OCI-M2 (cell line): Measurements from ENCODE around the gene MYRF.

Experiments used
- DNase-seq: peaks from one replicate; lab custom pipeline; 2025; ENCODE audit not compliant: unreplicated experiment; lab: John Stamatoyannopoulos, UW

MYRF gene

DNA sequence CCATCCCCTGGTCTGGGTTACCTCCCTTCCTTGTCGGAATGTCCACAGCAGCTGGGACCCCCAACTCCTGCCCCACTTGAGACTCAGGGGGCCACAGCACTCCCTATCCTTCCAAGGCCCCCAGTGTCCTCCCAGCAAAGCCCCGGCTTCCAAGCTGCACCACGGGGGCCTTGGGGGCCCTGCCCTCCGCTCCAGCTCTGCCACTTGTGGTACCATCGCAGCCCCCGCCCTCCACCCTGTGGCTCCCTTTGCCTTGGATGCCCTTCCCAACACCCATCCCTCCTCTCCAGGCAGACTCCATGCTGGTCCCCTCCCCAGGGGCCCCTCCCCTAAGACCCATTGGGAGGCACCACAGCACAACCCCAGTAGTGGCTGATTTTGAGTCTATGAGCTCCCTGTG is 22.7 kb downstream of the MYRF start:
- no peak for DNase-seq

DNA sequence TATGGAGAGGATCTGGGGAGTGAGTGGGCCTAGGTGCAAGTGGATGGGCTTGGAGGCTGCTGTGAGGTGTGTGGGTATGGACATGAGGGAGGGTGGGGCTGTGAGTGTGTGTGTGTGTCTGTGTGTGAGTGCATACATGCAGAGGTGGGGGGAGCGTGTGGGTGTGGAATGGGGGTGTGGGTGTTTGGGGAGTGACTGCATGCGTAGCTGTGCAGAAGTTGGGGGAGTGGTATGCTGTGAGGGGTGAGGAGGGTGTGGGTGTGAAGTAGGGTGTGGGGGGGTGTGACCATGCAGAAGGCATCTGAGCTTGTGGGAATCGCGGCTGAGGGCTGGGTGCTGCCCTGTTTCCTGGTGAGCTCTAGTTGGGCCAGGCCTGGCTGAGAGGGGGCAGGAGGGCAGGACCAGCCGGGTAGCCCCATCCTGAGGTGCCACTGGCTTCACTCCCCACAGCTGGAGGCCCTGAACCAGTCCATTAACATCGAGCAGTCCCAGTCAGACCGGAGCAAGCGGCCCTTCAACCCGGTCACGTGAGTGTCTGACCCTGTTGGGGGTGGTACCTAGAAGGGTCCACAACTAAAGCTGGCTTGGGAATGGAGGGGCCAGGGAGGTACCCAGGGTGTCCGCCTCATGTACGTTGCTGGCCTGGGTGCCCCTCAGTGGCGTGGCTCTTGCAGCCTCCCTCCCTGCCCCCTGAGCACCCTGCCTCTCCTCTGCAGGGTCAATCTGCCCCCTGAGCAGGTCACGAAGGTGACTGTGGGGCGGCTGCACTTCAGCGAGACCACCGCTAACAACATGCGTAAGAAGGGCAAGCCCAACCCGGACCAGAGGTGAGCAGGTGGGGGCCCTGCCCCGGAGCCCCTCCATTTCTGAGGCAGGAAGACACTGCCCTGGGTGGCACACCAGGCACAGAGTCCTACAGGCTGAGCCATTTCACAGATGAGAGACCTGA is 23.4 kb downstream of the MYRF start:
- no peak for DNase-seq

- DNase-seq: no peak
Observed at GRCh38 chr11:61776561-61777075, 24.2 kb downstream of the MYRF start.

GRCh38 chr11:61777234-61778090 is 25.0 kb downstream of the MYRF start:
- no peak for DNase-seq

DNA sequence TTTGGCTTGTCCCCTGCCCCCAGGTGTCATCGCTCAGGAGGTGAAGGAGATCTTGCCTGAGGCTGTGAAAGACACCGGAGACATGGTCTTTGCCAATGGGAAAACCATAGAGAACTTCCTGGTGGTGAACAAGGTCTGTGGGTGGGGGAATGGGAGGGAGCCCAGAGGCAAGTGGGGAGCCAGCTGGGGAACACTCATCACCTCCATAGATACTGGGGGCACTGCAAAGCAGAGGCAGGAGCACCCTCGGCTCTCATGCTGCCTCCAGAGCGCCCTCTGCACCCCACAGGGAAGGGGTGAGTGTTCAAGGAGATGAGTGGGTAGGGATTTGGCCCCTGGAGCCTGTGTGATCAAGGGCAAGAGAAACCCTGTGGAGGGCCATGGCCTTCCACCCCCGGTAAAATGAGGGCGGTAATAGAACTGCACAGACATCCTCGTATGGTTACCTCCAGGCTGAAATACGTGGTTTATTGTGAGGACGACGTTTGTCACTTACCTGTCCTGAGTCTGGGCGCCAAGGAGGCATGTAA is 26.0 kb downstream of the MYRF start:
- no peak for DNase-seq

GRCh38 chr11:61778920-61779650 is 26.6 kb downstream of the MYRF start:
- DNase-seq: no peak

- no peak for DNase-seq
Observed at GRCh38 chr11:61779666-61780525, 27.5 kb downstream of the MYRF start.

GRCh38 chr11:61780581-61781162 is 28.2 kb downstream of the MYRF start:
- no peak for DNase-seq

- DNase-seq: no peak
Observed at GRCh38 chr11:61781585-61781984, 29.1 kb downstream of the MYRF start.

GRCh38 chr11:61782299-61782698 is 29.9 kb downstream of the MYRF start:
- no peak for DNase-seq

GRCh38 chr11:61782841-61783240 is 30.4 kb downstream of the MYRF start:
- DNase-seq: no peak

- no peak for DNase-seq
Observed at GRCh38 chr11:61783717-61784505, 31.5 kb downstream of the MYRF start.

GRCh38 chr11:61784506-61784805 is 32.0 kb downstream of the MYRF start:
- DNase-seq: no peak

DNA sequence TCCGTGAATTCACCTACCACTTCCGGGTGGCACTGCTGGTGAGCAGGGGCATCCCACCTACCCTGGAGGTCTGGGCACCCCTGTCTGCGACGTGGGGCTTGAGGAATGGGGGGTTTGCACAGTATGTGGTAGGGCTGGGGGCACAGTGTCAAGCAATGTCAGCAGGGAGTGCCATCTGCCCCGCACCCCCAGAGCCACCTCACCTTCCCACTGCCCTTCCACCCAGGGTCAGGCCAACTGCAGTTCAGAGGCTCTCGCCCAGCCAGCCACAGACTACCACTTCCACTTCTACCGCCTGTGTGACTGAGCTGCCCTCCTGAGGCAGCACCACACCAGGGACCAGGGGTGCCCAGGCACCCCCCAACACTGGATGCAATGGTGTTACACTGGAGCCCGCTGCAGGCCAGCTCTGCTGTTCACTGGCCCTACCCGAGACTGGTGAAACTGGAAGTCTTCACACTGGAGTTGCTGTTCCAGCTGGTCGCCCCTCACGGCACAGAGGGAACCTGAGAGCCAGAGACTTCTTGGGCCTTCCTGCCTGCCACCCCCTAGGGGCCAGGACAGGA is 33.5 kb downstream of the MYRF start:
- DNase-seq: no peak

DNA sequence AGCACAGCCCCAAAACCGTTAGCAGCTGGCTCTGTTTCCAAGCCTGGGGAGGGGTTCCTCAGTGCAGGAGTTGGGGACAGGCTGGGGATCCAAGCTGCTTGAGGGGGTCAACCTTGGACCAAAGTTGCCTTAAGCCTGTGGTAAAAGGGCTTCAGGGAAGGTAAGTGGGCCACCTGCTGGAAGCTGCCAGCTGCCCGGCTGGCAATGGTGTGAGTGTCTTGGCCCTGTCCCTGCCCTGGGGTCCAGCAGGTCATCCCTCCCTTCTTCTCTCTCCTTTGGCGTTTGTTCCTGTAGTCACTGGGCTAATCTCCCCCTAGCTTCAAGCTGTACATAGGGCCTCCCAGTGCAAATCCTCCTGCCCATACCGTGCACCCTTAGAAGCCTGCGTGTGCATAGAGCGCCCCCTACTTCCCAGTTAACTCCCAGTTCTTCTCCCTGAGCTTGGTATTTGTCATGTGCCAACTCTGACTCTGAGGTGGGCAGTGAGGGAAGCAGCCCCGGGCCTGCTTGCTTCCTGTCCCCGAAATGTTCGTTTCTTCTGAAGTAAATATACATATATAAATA is 35.6 kb downstream of the MYRF start:
- DNase-seq: no peak

DNA sequence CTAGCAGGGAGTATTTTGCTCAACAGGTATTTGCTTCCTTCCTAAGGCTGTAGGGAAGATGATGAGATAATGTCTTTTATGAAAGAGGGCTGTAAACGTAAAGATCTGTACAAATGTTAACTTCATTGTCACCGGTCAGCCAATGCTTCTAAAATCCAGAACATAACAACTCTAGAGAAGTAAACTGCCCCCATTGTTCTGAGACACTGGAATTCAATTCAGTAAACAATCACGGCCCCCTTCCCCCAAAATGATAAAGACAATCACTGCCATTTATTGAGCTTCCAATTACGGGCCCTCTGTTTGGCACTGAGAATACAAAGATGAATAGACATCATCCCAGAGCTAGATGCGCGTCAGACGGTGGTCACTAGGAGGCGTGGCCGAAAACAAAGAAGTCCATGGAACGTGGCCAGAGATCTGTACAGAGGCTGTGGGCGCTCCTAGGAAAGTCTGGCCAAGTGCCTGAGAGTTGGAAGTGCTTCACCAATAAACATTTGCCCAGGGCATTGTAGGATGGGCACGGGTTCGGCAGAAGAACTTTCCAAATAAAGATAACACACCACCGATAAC is 39.4 kb downstream of the MYRF start:
- no peak for DNase-seq

- peak; percentile 85 for DNase-seq
Observed at GRCh38 chr11:61792310-61793082, 40.1 kb downstream of the MYRF start, which contains the start of the genes FEN1 and TMEM258. Gene FEN1, plus strand, starts transcription at chr11:61792911. Its CDS starts 2,451 bp downstream, at chr11:61795362. Gene TMEM258, minus strand, starts transcription at chr11:61792599. Its CDS starts 41 bp downstream, at chr11:61792558.
